K562 (cell line): ENCODE data around the gene OPRD1.

ENCODE experiments used
- POLR2AphosphoS5 ChIP-seq: IDR thresholded peaks from 2 replicates; pipeline ENCODE4 v1.6.1; 2011; ENCODE audit warnings: mild to moderate bottlenecking, low read depth, low read length, moderate library complexity; ENCODE audit not compliant: control insufficient read depth, insufficient read depth
- RCOR1 ChIP-seq, 2 experiments: IDR thresholded peaks; 2 replicates each; pipeline ENCODE4 v1.6.1; 2012; ENCODE audit warnings: low read depth in 2 of 2, low read length in 2 of 2, borderline replicate concordance in 1 of 2, improper control_type of control experiment in 1 of 2
- TRIM28 ChIP-seq: fragments of 450-650 bp; IDR thresholded peaks from 2 replicates; pipeline ENCODE4 v1.6.1; 2017
- ZFP91 ChIP-seq: sonication (generic); formaldehyde crosslinking; IDR thresholded peaks from 2 replicates; pipeline ENCODE4 v1.8.0; 2022; ENCODE audit warnings: mild to moderate bottlenecking, missing genetic modification reagents
- ZNF3 ChIP-seq: fragments of 250-450 bp; sonication (Bioruptor Pico); IDR thresholded peaks from 2 replicates; pipeline ENCODE4 v1.5.0; 2021; ENCODE audit warnings: mild to moderate bottlenecking, moderate library complexity
- ZNF609 ChIP-seq: sonication (generic); formaldehyde crosslinking; IDR thresholded peaks from 2 replicates; pipeline ENCODE4 v1.8.1; 2023; ENCODE audit warnings: missing genetic modification reagents, mild to moderate bottlenecking, borderline replicate concordance
- TF ChIP-seq, protein P1 (sequence below), 3 experiments: IDR thresholded peaks in 2 of 3; conservative IDR thresholded peaks in 1 of 3; 2 replicates each; pipeline ENCODE4 v1.5.1; 2011 to 2012; ENCODE audit warnings: low read length in 3 of 3, mild to moderate bottlenecking in 3 of 3, control low read depth in 2 of 3, improper control_type of control experiment in 1 of 3, inconsistent platforms in 1 of 3, low read depth in 1 of 3, mixed read lengths in 1 of 3, moderate library complexity in 1 of 3; ENCODE audit not compliant: insufficient read depth in 2 of 3
- TF ChIP-seq, protein P2 (sequence below): sonication (generic); formaldehyde crosslinking; IDR thresholded peaks from 2 replicates; pipeline ENCODE4 v1.8.0; 2022; ENCODE audit warnings: mild to moderate bottlenecking, missing genetic modification reagents
- TF ChIP-seq, protein P3 (sequence below), 2 experiments: fragments of 450-650 bp; formaldehyde crosslinking in 1 of 2; IDR thresholded peaks; 2 replicates each; pipeline versions ENCODE4 v1.4.0 to v1.6.1; 2014 to 2020; ENCODE audit warnings: mild to moderate bottlenecking in 2 of 2, borderline replicate concordance in 1 of 2, low read depth in 1 of 2

DNA sequence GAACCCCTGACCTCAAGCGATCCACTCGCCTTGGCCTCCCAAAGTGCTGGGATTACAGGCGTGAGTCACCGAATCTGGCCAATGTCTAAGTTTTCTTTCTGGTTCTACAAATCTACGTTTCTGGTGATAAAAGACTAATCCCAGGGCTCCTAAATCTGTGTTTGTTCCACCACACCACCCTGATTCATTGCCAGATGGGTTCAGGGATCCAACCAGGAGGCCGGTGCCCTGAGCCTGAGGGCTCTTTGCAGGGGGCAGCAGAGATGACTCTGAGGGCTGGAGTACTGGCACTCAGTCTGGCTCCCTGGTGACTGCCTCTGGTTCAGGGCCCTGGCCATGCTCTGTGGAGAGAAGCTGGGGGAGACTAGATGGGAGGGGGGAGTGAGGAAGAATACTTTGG lies 10.5 kb upstream of the OPRD1 start:
- TF ChIP-seq, protein P1, sequence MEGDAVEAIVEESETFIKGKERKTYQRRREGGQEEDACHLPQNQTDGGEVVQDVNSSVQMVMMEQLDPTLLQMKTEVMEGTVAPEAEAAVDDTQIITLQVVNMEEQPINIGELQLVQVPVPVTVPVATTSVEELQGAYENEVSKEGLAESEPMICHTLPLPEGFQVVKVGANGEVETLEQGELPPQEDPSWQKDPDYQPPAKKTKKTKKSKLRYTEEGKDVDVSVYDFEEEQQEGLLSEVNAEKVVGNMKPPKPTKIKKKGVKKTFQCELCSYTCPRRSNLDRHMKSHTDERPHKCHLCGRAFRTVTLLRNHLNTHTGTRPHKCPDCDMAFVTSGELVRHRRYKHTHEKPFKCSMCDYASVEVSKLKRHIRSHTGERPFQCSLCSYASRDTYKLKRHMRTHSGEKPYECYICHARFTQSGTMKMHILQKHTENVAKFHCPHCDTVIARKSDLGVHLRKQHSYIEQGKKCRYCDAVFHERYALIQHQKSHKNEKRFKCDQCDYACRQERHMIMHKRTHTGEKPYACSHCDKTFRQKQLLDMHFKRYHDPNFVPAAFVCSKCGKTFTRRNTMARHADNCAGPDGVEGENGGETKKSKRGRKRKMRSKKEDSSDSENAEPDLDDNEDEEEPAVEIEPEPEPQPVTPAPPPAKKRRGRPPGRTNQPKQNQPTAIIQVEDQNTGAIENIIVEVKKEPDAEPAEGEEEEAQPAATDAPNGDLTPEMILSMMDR (IDR thresholded peaks at IDR 0.05 in 2 of 3, conservative IDR thresholded peaks at IDR 0.05 in 1 of 3; ENCODE audit: insufficient read depth in 2 of 3, low read depth in 1 of 3, low read length in 3 of 3), result no peak
- TF ChIP-seq ZNF609 (no peak), RCOR1 (IDR thresholded peaks at IDR 0.05; ENCODE audit: borderline replicate concordance in 1 of 2, low read depth in 2 of 2, low read length in 2 of 2) (no peak), ZNF3 (no peak), TRIM28 (no peak), ZFP91 (CRISPR knock-in tag) (no peak), POLR2AphosphoS5 (no peak)
- TF ChIP-seq, protein P2, sequence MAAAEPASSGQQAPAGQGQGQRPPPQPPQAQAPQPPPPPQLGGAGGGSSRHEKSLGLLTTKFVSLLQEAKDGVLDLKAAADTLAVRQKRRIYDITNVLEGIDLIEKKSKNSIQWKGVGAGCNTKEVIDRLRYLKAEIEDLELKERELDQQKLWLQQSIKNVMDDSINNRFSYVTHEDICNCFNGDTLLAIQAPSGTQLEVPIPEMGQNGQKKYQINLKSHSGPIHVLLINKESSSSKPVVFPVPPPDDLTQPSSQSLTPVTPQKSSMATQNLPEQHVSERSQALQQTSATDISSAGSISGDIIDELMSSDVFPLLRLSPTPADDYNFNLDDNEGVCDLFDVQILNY, result no peak
- TF ChIP-seq, protein P3, sequence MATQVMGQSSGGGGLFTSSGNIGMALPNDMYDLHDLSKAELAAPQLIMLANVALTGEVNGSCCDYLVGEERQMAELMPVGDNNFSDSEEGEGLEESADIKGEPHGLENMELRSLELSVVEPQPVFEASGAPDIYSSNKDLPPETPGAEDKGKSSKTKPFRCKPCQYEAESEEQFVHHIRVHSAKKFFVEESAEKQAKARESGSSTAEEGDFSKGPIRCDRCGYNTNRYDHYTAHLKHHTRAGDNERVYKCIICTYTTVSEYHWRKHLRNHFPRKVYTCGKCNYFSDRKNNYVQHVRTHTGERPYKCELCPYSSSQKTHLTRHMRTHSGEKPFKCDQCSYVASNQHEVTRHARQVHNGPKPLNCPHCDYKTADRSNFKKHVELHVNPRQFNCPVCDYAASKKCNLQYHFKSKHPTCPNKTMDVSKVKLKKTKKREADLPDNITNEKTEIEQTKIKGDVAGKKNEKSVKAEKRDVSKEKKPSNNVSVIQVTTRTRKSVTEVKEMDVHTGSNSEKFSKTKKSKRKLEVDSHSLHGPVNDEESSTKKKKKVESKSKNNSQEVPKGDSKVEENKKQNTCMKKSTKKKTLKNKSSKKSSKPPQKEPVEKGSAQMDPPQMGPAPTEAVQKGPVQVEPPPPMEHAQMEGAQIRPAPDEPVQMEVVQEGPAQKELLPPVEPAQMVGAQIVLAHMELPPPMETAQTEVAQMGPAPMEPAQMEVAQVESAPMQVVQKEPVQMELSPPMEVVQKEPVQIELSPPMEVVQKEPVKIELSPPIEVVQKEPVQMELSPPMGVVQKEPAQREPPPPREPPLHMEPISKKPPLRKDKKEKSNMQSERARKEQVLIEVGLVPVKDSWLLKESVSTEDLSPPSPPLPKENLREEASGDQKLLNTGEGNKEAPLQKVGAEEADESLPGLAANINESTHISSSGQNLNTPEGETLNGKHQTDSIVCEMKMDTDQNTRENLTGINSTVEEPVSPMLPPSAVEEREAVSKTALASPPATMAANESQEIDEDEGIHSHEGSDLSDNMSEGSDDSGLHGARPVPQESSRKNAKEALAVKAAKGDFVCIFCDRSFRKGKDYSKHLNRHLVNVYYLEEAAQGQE (IDR thresholded peaks at IDR 0.05; ENCODE audit: borderline replicate concordance), result no peak
- TF ChIP-seq, protein P3 (CRISPR knock-in tag; IDR thresholded peaks at IDR 0.05; ENCODE audit: low read depth), result no peak
